HepG2 (cell line): ENCODE measurements around the gene COPS3. TPM values are rescaled to one million over a fixed set of nuclear protein-coding genes. Genes with fewer than 3 reads are reported as not detected.

ENCODE experiments used
- ATAC-seq: fragments of 200-7000 bp; cut with Tn5 transposase; 3 replicates; pipeline ENCODE4 v1.9.1; 2020; ENCODE audit warnings: mild to moderate bottlenecking, moderate library complexity
- BruUV-seq: library from RNA; stranded (reverse); fragments of 400-500 nt; replicated peaks from 2 replicates; lab custom pipeline; 2021; lab: Mats Ljungman, UMichigan
- CTCF ChIA-PET: fragments of 300-600 bp; formaldehyde crosslinking; extraction: SDS; loops from one replicate; lab custom pipeline; 2021; ENCODE audit warnings: low total read pairs, inconsistent platforms, low intra/inter-chr PET ratio; lab: Yijun Ruan, JAX
- POLR2A ChIA-PET: fragments of 350-600 bp; sonication (Branson Sonifier 250); formaldehyde crosslinking; loops from one replicate; lab custom pipeline; 2020; ENCODE audit warnings: antibody characterized with exemption, inconsistent platforms; lab: Yijun Ruan, JAX
- DNase-seq: peaks from one replicate; pipeline ENCODE4 v3.0.0-alpha.2; 2015; ENCODE audit warnings: low spot score
- FAIRE-seq: peaks from 3 replicates; lab custom pipeline; 2011; peaks lifted over from hg19 to GRCh38; lab: Jason Lieb, UNC
- H2AFZ ChIP-seq: one replicate; pipeline ENCODE4 v1.6.1; 2011; ENCODE audit warnings: low read length, inconsistent platforms
- H3K27ac ChIP-seq: fragments of 300-600 bp; 3 replicates; pipeline ENCODE4 v1.8.0; 2011; ENCODE audit warnings: mixed run types, mild to moderate bottlenecking, mixed read lengths, low read length, inconsistent platforms; ENCODE audit not compliant: insufficient read depth; ENCODE audit errors: extremely low read length
- H3K27me3 ChIP-seq, 2 experiments: fragments of 200-600 bp in 1 of 2; 2 replicates in 1 of 2; 3 replicates in 1 of 2; pipeline versions ENCODE4 v1.6.0 to v1.8.0; 2011; ENCODE audit warnings: low read length in 2 of 2, mild to moderate bottlenecking in 2 of 2, moderate library complexity in 2 of 2, inconsistent platforms in 1 of 2; ENCODE audit not compliant: insufficient read depth in 2 of 2, control insufficient read depth in 1 of 2
- H3K36me3 ChIP-seq, 2 experiments: fragments of 200-600 bp in 1 of 2; replicated peaks in 1 of 2; 2 replicates in 1 of 2; 3 replicates in 1 of 2; pipeline versions ENCODE4 v1.5.1 to v1.8.0; 2011; ENCODE audit warnings: low read length in 2 of 2, inconsistent platforms in 1 of 2; ENCODE audit not compliant: insufficient read depth in 2 of 2, control insufficient read depth in 1 of 2
- H3K4me1 ChIP-seq: 2 replicates; pipeline ENCODE4 v1.5.1; 2012; ENCODE audit warnings: low read length, inconsistent platforms; ENCODE audit not compliant: insufficient read depth
- H3K4me2 ChIP-seq: 2 replicates; pipeline ENCODE4 v1.6.0; 2011; ENCODE audit warnings: low read depth, low read length, inconsistent platforms
- H3K4me3 ChIP-seq, 3 experiments: fragments of 200-600 bp in 1 of 3; sonication (generic), shearing (Covaris generic) in 1 of 3; replicated peaks in 1 of 3; 2 replicates each; pipeline ENCODE4 v1.5.1; 2011 to 2016; ENCODE audit warnings: low read length in 3 of 3, inconsistent platforms in 2 of 3, low read depth in 2 of 3, mild to moderate bottlenecking in 2 of 3, control low read depth in 1 of 3, mixed read lengths in 1 of 3; ENCODE audit not compliant: insufficient read depth in 1 of 3
- H3K79me2 ChIP-seq: one replicate; pipeline ENCODE4 v1.6.1; 2011; ENCODE audit warnings: low read length, inconsistent platforms; ENCODE audit not compliant: insufficient read depth
- H3K9ac ChIP-seq: 2 replicates; pipeline ENCODE4 v1.6.0; 2011; ENCODE audit warnings: mild to moderate bottlenecking, low read depth, low read length, inconsistent platforms; ENCODE audit not compliant: insufficient read depth
- H3K9me3 ChIP-seq: 2 replicates; pipeline ENCODE4 v1.5.1; 2012; ENCODE audit warnings: mild to moderate bottlenecking, low read length
- H4K20me1 ChIP-seq: 2 replicates; pipeline ENCODE4 v1.6.0; 2011; ENCODE audit warnings: inconsistent platforms, mild to moderate bottlenecking, low read length, moderate library complexity; ENCODE audit not compliant: insufficient read depth
- DR1 ChIP-seq: sonication (generic); formaldehyde crosslinking; IDR thresholded peaks from 2 replicates; pipeline ENCODE4 v1.8.0; 2021; ENCODE audit warnings: mild to moderate bottlenecking, missing genetic modification reagents, inconsistent platforms
- DRAP1 ChIP-seq: IDR thresholded peaks from 2 replicates; pipeline ENCODE4 v1.6.1; 2016; ENCODE audit warnings: missing genetic modification reagents, missing compliant biosample characterization
- EP300 ChIP-seq, 3 experiments: sonication (generic) in 1 of 3; formaldehyde crosslinking in 1 of 3; IDR thresholded peaks; 2 replicates each; pipeline versions ENCODE4 v1.5.1 to v1.6.1; 2011 to 2020; ENCODE audit warnings: low read depth in 2 of 3, low read length in 2 of 3, borderline replicate concordance in 1 of 3, improper control_type of control experiment in 1 of 3, mild to moderate bottlenecking in 1 of 3, missing genetic modification reagents in 1 of 3, moderate library complexity in 1 of 3
- GABPA ChIP-seq, 2 experiments: IDR thresholded peaks; 2 replicates each; pipeline ENCODE4 v1.6.1; 2011 to 2016; ENCODE audit warnings: low read depth in 2 of 2, low read length in 1 of 2, missing biosample characterization in 1 of 2, missing genetic modification characterization in 1 of 2
- MAFG ChIP-seq: sonication (generic); formaldehyde crosslinking; IDR thresholded peaks from 2 replicates; pipeline ENCODE4 v1.5.1; 2020; ENCODE audit warnings: mild to moderate bottlenecking, missing genetic modification reagents
- SUZ12 ChIP-seq: fragments of 150-350 bp; IDR thresholded peaks from 2 replicates; pipeline ENCODE4 v1.6.1; 2014; ENCODE audit warnings: low read depth, low read length
- TMF1 ChIP-seq: sonication (generic); formaldehyde crosslinking; IDR thresholded peaks from 2 replicates; pipeline ENCODE4 v1.8.1; 2022; ENCODE audit warnings: low read depth, missing genetic modification reagents
- ZBTB20 ChIP-seq: sonication (generic); formaldehyde crosslinking; IDR thresholded peaks from 2 replicates; pipeline ENCODE4 v1.8.1; 2023; ENCODE audit warnings: missing genetic modification reagents, low read depth, mild to moderate bottlenecking, borderline replicate concordance
- ZNF263 ChIP-seq: sonication (generic); formaldehyde crosslinking; IDR thresholded peaks from 2 replicates; pipeline ENCODE4 v1.4.0; 2020; ENCODE audit warnings: missing genetic modification reagents
- WGBS: methylation state at CpG from one replicate; pipeline ENCODE4 v1.1.6; 2017; ENCODE audit warnings: low lambda C conversion rate; 5-methylcytosine and 5-hydroxymethylcytosine counted together
- in situ Hi-C: cut with HindIII; loops from 2 replicates; pipeline ENCODE4 v1.10.0; 2017; ENCODE audit warnings: low pct_unique_long_range_greater_than_20kb; ENCODE audit not compliant: extremely low pct_ligation_motif_present
- intact Hi-C: fragments of 100-400 bp; cut with micrococcal nuclease; formaldehyde crosslinking; loops from one replicate; pipeline ENCODE4 v1.10.0; 2022; ENCODE audit not compliant: unreplicated experiment
- polyA plus RNA-seq, 8 experiments: library from polyadenylated mRNA; depleted of rRNA in 3 of 8; stranded (reverse) in 7 of 8; unstranded in 1 of 8; fragments of >200 nt; fragmentation: Illumina TruSeq in 4 of 8; extraction: Trizol in 4 of 8; gene quantifications; 2 replicates each; pipeline versions ENCODE4 v1.2.1 to v1.2.3, GENCODE V29; 2011 to 2016; ENCODE audit warnings: low read depth in 4 of 8, missing spikeins in 1 of 8, mixed read lengths in 1 of 8; ENCODE audit not compliant: insufficient read depth in 1 of 8
- total RNA-seq, 5 experiments: library from RNA; depleted of rRNA; stranded (reverse); fragments of >200 nt; fragmentation: Illumina TruSeq; extraction: Trizol; gene quantifications; 2 replicates each; pipeline ENCODE4 v1.2.3, GENCODE V29; 2016; ENCODE audit warnings: low read depth in 1 of 5

Gene COPS3
- total and polyA plus RNA-seq, 2 of the 13 experiments (the other 11 are each of a cell fraction or from before 2014, with no cell fraction given): 46.3 to 103 TPM

DNA sequence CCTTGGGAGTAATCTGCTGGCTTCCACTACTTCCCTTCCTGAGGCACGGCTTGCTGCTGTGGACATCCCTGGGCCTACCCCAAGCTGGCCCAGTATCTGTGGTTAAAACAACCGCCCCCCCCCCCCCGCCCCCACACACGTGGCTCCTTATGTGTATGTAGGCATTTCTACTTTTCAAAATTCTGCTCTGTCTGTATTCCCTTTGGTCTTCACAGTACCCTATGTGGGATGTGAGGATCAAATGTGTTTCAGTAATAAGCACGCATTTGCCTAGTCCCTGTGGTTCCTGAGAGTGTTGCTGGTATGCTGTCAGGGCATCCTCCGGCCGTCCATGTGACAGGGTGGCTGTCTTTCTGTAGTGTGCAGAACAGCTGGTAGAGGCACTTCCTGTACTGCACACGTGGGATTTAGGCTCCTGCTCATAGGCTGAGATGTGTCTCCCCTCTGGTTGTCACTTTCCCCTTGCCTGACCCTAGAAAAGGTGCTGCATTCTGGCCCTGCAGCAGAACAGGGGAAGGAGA lies 24.3 kb upstream of the COPS3 start (continued):
- no peak for TF ChIP-seq ZBTB20
- TF ChIP-seq GABPA (IDR thresholded peaks at IDR 0.05; ENCODE audit: low read depth, low read length): no peak
- peak; percentile 74 for TF ChIP-seq GABPA (CRISPR knock-in tag; IDR thresholded peaks at IDR 0.05; ENCODE audit: low read depth)

DNA sequence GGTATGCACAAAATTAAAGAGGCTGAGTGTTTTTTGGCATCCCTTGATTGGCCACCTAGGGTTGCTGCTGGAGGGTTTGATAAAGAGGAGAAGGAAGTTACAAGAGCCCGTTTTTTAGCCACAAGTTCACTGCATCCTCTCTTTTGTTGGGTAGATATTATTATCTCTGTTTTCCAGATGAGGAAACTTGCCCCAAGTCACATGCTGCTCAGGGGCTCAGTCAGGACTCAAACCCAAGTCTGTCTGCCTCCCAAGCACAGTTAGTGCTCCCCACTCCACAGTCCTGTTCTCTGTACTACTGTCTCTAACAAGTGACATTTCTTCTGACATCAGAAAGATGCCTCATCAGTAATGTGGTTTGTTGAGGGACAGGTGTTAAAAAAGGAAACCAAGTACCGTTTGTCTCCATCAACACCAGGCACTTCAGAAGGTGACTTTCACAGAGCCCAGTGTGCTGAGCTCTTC lies 23.5 kb upstream of the COPS3 start:
- Histone ChIP-seq H3K27ac (no peak overlapping the region), H3K9me3 (no peaks in the 10 kb centered on the region), H3K4me3 (no peak overlapping the region), H4K20me1 (no peaks in the 10 kb centered on the region), H3K27me3 (no peaks in the 10 kb centered on the region; a peak in 2 of 5 replicates), H3K36me3 (no peaks in the 10 kb centered on the region), H3K9ac (no peak overlapping the region), H3K4me1 (peaks cover 47% of the 10 kb centered on the region), H2AFZ (no peak overlapping the region), H3K79me2 (no peaks in the 10 kb centered on the region), H3K4me2 (0 out of 2 replicates have a peak overlapping the region, but pooled peaks have one; percentile 100)
- CTCF ChIA-PET: no interaction called here
- no peak for FAIRE-seq
- POLR2A ChIA-PET: interaction anchor here (0.6 to 1.0 kb wide), 3 partner anchors 24 to 67 kb away, joined by 3 read pairs; partner anchors contain the start of genes COPS3 and FLCN
- no peak for ATAC-seq
- no peak for DNase-seq
- TF ChIP-seq SUZ12: no peak
- TF ChIP-seq TMF1 (CRISPR knock-in tag): no peak
- no peak for TF ChIP-seq EP300 (IDR thresholded peaks at IDR 0.05; ENCODE audit: low read depth in 2 of 2, low read length in 2 of 2)
- no peak for TF ChIP-seq EP300 (CRISPR knock-in tag; IDR thresholded peaks at IDR 0.05; ENCODE audit: borderline replicate concordance)
- TF ChIP-seq DRAP1: no peak
- TF ChIP-seq ZNF263: peak; percentile 28; the same call in 1 of the 2 replicates
- TF ChIP-seq DR1: no peak
- no peak for TF ChIP-seq MAFG (CRISPR knock-in tag)
- 60% methylated on average over 2 of the region's 2 CpGs for WGBS
- BruUV-seq: no TSS peak
- in situ Hi-C loops: no loop called here
- intact Hi-C loops: no loop called here
